ENCODE results near the gene DCTPP1. TPM values are rescaled to one million over a fixed set of nuclear protein-coding genes. Genes with fewer than 3 reads are reported as not detected.

The DCTPP1 gene
- total and polyA plus RNA-seq, 2 donors (not counting 3 experiments of a cell fraction or from before 2014, with no cell fraction given) = 68.0 to 88.6 TPM

GRCh38 chr16:30474074-30474452 is 44.2 kb upstream of the DCTPP1 start:
- Histone ChIP-seq H3K36me3 (ENCODE audit: control insufficient read depth in 2 of 2, extremely low read depth in 1 of 2, insufficient read depth in 2 of 2, low read length in 2 of 2) (no peaks in the 10 kb centered on the region), H3K79me2 (ENCODE audit: control insufficient read depth, insufficient read depth, low read length) (no peaks in the 10 kb centered on the region), H3K27ac (ENCODE audit: insufficient read depth, low read depth, low read length) (no peak overlapping the region), H4K20me1 (replicated peaks; ENCODE audit: control insufficient read depth, extremely low read depth, insufficient read depth, low read length) (no peaks in the 10 kb centered on the region), H3K4me1 (ENCODE audit: control insufficient read depth, extremely low read depth, insufficient read depth, low read length) (no peaks in the 10 kb centered on the region), H3K9me1 (replicated peaks; ENCODE audit: control insufficient read depth, extremely low read depth, insufficient read depth, low read length) (no peaks in the 10 kb centered on the region), H3K9me3 (replicated peaks; ENCODE audit: control insufficient read depth, insufficient read depth, low read length) (no peaks in the 10 kb centered on the region), H3K27me3 (ENCODE audit: control insufficient read depth in 2 of 2, insufficient read depth in 2 of 2, low read length in 2 of 2) (peaks cover 24 to 28% of the 10 kb centered on the region in 2 experiments), H2AFZ (ENCODE audit: low read depth, low read length) (no peak overlapping the region), H3K4me3 (replicated peaks in 1 of 3; ENCODE audit: insufficient read depth in 1 of 3, low read depth in 1 of 3, low read length in 3 of 3) (no peak overlapping the region), H3K9ac (replicated peaks; ENCODE audit: extremely low read depth, insufficient read depth, low read length) (no peak overlapping the region), H3K4me2 (ENCODE audit: insufficient read depth, low read length) (no peak overlapping the region)
- intact Hi-C loops (cut with micrococcal nuclease) (no loop called here), dilution Hi-C loops (cut with MboI; ENCODE audit: extremely low pct_ligation_motif_present, low sequenced_read_pairs) (no loop called here)
- TF ChIP-seq GATA2 (IDR thresholded peaks at IDR 0.05; ENCODE audit: insufficient read depth, insufficient read length, low read depth, low read length) (no peak), FOS (IDR thresholded peaks at IDR 0.05; ENCODE audit: borderline replicate concordance, insufficient read depth, low read length) (no peak), POLR2A (IDR thresholded peaks at IDR 0.05; ENCODE audit: low read depth, low read length) (no peak), POLR2AphosphoS5 (IDR thresholded peaks at IDR 0.05; ENCODE audit: insufficient read depth, low read depth, low read length) (no peak), MAX (IDR thresholded peaks at IDR 0.05; ENCODE audit: insufficient read depth, insufficient read length) (no peak), MYC (IDR thresholded peaks at IDR 0.05; ENCODE audit: low read depth, low read length) (no peak), EZH2 (IDR thresholded peaks at IDR 0.05; ENCODE audit: borderline replicate concordance, low read depth, low read length, severe bottlenecking) (peak; percentile 64)
- no peak for DNase-seq (ENCODE audit: low read depth, low spot score)
- no peak for FAIRE-seq
- no TSS peak for BruUV-seq (replicated peaks)
- CTCF ChIA-PET = interaction anchor here (0.9 kb wide), 1 partner anchor 124 kb away, joined by 3 read pairs; no protein-coding TSS in a partner anchor
- POLR2A ChIA-PET = no interaction called here

All from endothelial cell of umbilical vein (primary cell).